NCI-H460 (cell line): ENCODE results near the gene CDK14. TPM values are rescaled to one million over a fixed set of nuclear protein-coding genes. Genes with fewer than 3 reads are reported as not detected.
A peak's percentile ranks its signal among the peaks of the same experiment; 100 is the strongest.

Experiments
- DNase-seq: peaks from one replicate; pipeline ENCODE4 v3.0.0-alpha.2; 2016; ENCODE audit warnings: low read depth; ENCODE audit errors: extremely low read depth
- polyA plus RNA-seq: library from polyadenylated mRNA; depleted of rRNA; stranded (reverse); fragments of >200 nt; gene quantifications from 2 replicates; pipeline ENCODE4 v1.2.3, GENCODE V29; 2014; cell fraction: nucleus; rRNA removed
- total RNA-seq: library from RNA; depleted of rRNA; stranded (reverse); fragments of >200 nt; shearing (Covaris generic); gene quantifications from 2 replicates; pipeline ENCODE4 v1.2.3, GENCODE V29; 2014; rRNA removed

Gene CDK14
- total RNA-seq: 0.94 and 1.2 TPM in 2 replicates
- polyA plus RNA-seq: 0.53 and 0.62 TPM in 2 replicates

- DNase-seq: peak; percentile 48
These were observed at the start of gene CDK14 for GRCh38 chr7:90595801-90596670. TSS of gene CDK14 (plus strand) at chr7:90596321. CDS start at chr7:90596628, 307 bp downstream.

GRCh38 chr7:90551036-90551435, 45.1 kb upstream of the CDK14 start:
- DNase-seq: no peak

- DNase-seq: no peak
These were observed 43.6 kb upstream of the CDK14 start for GRCh38 chr7:90552521-90552920.

- no peak for DNase-seq
These were observed 35.4 kb upstream of the CDK14 start for GRCh38 chr7:90560730-90561129.

GRCh38 chr7:90563286-90563685, 32.8 kb upstream of the CDK14 start:
- DNase-seq: no peak

- no peak for DNase-seq
These were observed 31.7 kb upstream of the CDK14 start for GRCh38 chr7:90564455-90564854.

GRCh38 chr7:90568213-90568612, 27.9 kb upstream of the CDK14 start:
- DNase-seq: no peak

- DNase-seq: no peak
These were observed 26.8 kb upstream of the CDK14 start for GRCh38 chr7:90569368-90569767.

GRCh38 chr7:90570373-90570959, 25.7 kb upstream of the CDK14 start:
- no peak for DNase-seq

GRCh38 chr7:90574146-90574819, 21.8 kb upstream of the CDK14 start:
- no peak for DNase-seq

GRCh38 chr7:90574820-90575187, 21.3 kb upstream of the CDK14 start:
- no peak for DNase-seq

GRCh38 chr7:90579181-90579688, 16.9 kb upstream of the CDK14 start:
- no peak for DNase-seq

GRCh38 chr7:90580051-90580450, 16.1 kb upstream of the CDK14 start:
- DNase-seq: no peak

GRCh38 chr7:90582164-90582563, 14.0 kb upstream of the CDK14 start:
- no peak for DNase-seq

GRCh38 chr7:90584378-90584777, 11.7 kb upstream of the CDK14 start:
- DNase-seq: no peak

GRCh38 chr7:90586091-90586490, 10.0 kb upstream of the CDK14 start:
- DNase-seq: no peak

- DNase-seq: no peak
These were observed 8.4 kb upstream of the CDK14 start for GRCh38 chr7:90587766-90588165.

- DNase-seq: no peak
These were observed 4.1 kb upstream of the CDK14 start for GRCh38 chr7:90592033-90592432.

- no peak for DNase-seq
These were observed 2.9 kb upstream of the CDK14 start for GRCh38 chr7:90593205-90593604.

- DNase-seq: peak; percentile 6
These were observed 1.3 kb upstream of the CDK14 start for GRCh38 chr7:90594751-90595317.

- DNase-seq: no peak
These were observed 750 bp upstream of the CDK14 start for GRCh38 chr7:90595342-90595800.
